ENCODE data around the gene TWF2.

GRCh38 chr3:52227766-52228165 lies 11.2 kb downstream of the TWF2 start:
- TF ChIP-seq POLR2A (IDR thresholded peaks at IDR 0.05) (no peak), CTCF (IDR thresholded peaks at IDR 0.05) (no peak)
